ENCODE data around the gene RANBP1. TPM values are rescaled to one million over a fixed set of nuclear protein-coding genes. Genes with fewer than 3 reads are reported as not detected.

Gene RANBP1
- polyA plus RNA-seq, 2 of the 4 experiments (the other 2 are of a cell fraction): 239 to 338 TPM

DNA sequence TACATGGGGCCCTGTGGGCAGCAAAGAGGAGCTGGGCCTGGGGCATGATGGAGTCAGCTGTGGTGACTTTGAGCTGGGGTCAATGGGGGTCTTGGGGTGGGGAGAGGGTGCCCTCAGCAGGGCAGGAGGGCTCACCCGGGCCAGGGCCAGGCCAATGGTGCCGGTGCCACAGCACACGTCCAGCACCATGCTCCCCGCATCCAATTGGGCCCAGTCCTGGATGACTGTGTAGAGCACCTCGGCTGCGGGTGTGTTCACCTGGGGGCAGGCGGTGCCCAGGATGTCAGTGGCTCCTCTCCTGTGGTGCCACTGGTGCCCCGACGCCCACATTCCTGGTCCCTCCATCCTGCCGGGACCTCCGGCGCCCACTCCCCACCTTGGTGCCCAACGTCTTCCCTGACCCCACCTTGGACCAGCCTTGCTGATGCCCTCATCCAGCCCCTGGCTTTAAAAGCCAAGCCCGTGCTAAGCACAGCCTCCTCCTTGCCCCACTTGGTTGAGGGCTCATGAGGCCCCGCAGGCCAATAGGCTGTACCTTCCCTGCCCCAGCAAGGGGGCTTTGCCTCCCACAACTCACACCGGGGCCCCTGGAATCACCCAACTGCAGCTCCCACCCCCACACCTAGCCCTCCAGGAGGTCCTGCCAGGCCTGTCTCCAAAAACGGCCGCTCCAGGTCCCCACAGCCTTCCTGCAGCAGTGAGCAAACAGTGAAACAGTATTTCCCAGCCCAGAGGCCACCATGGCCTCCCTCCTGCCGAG is 2.2 kb upstream of the RANBP1 start:
- H3K4me3 ChIP-seq: no peak overlapping the region
- H3K4me2 ChIP-seq: no peak overlapping the region
- ChIA-PET POLR2A (no interaction called here), CTCF (interaction anchor here (1.3 kb wide), 1 partner anchor 125 kb away, joined by 3 read pairs; no protein-coding TSS in a partner anchor)
- H3K27ac ChIP-seq: no peak overlapping the region
- 94% methylated on average over 11 of the region's 19 CpGs for WGBS (ENCODE audit: missing lambda C conversion rate)
- H3K4me1 ChIP-seq: peaks cover 8% of the 10 kb centered on the region; the same call in 2 of the 3 replicates
- no peak for ATAC-seq
- H3K9me3 ChIP-seq: no peaks in the 10 kb centered on the region
- no peak for FAIRE-seq
- DNase-seq (ENCODE audit: low read depth in 1 of 2, low spot score in 1 of 2): no peak
- TF ChIP-seq HOXB13 (CRISPR knock-in tag; IDR thresholded peaks at IDR 0.05; ENCODE audit: low read depth) (no peak), ESRRA (IDR thresholded peaks at IDR 0.05; ENCODE audit: borderline replicate concordance, low read length) (no peak), HOXA7 (CRISPR knock-in tag; IDR thresholded peaks at IDR 0.05) (no peak), SMC3 (IDR thresholded peaks at IDR 0.05) (no peak), GATA3 (IDR thresholded peaks at IDR 0.05; ENCODE audit: borderline replicate concordance) (no peak), SREBF2 (IDR thresholded peaks at IDR 0.05) (no peak), HDAC2 (IDR thresholded peaks at IDR 0.05) (no peak), FOSB (CRISPR knock-in tag; IDR thresholded peaks at IDR 0.05) (no peak), ZFP36 (IDR thresholded peaks at IDR 0.05; ENCODE audit: borderline replicate concordance, partially characterized antibody) (no peak), KDM5A (IDR thresholded peaks at IDR 0.05) (no peak)
- TF ChIP-seq, protein P1, sequence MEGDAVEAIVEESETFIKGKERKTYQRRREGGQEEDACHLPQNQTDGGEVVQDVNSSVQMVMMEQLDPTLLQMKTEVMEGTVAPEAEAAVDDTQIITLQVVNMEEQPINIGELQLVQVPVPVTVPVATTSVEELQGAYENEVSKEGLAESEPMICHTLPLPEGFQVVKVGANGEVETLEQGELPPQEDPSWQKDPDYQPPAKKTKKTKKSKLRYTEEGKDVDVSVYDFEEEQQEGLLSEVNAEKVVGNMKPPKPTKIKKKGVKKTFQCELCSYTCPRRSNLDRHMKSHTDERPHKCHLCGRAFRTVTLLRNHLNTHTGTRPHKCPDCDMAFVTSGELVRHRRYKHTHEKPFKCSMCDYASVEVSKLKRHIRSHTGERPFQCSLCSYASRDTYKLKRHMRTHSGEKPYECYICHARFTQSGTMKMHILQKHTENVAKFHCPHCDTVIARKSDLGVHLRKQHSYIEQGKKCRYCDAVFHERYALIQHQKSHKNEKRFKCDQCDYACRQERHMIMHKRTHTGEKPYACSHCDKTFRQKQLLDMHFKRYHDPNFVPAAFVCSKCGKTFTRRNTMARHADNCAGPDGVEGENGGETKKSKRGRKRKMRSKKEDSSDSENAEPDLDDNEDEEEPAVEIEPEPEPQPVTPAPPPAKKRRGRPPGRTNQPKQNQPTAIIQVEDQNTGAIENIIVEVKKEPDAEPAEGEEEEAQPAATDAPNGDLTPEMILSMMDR (IDR thresholded peaks at IDR 0.05): no peak
- TF ChIP-seq, protein P2, sequence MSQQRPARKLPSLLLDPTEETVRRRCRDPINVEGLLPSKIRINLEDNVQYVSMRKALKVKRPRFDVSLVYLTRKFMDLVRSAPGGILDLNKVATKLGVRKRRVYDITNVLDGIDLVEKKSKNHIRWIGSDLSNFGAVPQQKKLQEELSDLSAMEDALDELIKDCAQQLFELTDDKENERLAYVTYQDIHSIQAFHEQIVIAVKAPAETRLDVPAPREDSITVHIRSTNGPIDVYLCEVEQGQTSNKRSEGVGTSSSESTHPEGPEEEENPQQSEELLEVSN (IDR thresholded peaks at IDR 0.05; ENCODE audit: borderline replicate concordance, low read depth): no peak
- TF ChIP-seq, protein P3, sequence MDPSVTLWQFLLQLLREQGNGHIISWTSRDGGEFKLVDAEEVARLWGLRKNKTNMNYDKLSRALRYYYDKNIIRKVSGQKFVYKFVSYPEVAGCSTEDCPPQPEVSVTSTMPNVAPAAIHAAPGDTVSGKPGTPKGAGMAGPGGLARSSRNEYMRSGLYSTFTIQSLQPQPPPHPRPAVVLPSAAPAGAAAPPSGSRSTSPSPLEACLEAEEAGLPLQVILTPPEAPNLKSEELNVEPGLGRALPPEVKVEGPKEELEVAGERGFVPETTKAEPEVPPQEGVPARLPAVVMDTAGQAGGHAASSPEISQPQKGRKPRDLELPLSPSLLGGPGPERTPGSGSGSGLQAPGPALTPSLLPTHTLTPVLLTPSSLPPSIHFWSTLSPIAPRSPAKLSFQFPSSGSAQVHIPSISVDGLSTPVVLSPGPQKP (IDR thresholded peaks at IDR 0.05; ENCODE audit: low read depth, low read length): no peak
- TF ChIP-seq, protein P4, sequence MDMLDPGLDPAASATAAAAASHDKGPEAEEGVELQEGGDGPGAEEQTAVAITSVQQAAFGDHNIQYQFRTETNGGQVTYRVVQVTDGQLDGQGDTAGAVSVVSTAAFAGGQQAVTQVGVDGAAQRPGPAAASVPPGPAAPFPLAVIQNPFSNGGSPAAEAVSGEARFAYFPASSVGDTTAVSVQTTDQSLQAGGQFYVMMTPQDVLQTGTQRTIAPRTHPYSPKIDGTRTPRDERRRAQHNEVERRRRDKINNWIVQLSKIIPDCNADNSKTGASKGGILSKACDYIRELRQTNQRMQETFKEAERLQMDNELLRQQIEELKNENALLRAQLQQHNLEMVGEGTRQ (IDR thresholded peaks at IDR 0.05): no peak
- TF ChIP-seq, protein P5, sequence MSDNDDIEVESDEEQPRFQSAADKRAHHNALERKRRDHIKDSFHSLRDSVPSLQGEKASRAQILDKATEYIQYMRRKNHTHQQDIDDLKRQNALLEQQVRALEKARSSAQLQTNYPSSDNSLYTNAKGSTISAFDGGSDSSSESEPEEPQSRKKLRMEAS (IDR thresholded peaks at IDR 0.05): no peak
- TF ChIP-seq, protein P6, sequence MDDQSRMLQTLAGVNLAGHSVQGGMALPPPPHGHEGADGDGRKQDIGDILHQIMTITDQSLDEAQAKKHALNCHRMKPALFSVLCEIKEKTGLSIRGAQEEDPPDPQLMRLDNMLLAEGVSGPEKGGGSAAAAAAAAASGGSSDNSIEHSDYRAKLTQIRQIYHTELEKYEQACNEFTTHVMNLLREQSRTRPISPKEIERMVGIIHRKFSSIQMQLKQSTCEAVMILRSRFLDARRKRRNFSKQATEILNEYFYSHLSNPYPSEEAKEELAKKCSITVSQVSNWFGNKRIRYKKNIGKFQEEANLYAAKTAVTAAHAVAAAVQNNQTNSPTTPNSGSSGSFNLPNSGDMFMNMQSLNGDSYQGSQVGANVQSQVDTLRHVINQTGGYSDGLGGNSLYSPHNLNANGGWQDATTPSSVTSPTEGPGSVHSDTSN (IDR thresholded peaks at IDR 0.05): no peak

DNA sequence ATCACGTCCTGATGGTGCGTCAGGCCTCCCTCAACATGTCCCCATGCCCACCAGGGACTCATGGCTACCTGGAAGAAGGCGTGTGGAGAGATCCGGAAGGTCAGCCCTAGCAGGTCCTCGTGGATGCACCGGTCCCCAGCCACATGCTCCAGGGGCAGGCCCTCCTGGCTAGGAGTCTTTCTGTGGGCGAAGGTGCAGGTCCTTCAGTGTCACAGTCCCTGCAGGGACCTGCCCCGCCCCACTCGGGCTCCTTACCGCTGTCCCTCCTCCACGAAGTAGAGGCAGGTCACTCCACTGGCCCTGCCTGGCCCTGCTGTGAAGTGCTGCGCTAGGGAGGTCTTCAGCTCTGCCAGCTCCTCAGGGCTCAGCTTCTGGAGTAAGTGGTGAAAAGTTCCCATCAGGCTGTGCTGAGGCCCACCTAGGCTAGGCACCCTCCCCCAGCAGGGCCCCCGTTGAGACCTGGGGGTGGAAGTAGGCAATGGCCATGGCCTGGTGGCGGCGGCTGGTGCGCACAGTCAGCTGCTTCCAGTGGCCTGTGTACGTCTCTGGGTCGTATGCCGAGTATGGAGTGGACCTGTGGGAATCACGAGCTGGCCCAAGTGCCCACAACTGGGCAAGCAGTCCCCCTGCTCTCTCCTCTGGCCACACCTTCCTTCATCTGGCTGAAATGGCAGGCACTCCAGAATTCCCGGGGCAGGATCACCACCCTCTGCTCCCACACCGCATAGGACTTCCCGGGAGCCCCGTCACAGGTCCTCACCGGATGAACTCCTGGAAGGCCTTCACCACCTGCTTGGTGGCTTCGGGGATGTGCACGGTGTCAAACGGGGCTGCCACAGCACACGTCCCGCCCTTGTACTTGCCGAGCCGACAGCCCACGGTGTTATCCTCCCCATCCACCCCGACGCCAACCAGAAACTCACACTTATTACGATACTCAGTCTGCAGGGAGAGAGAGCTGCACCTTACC is 1.1 kb upstream of the RANBP1 start:
- H3K4me2 ChIP-seq: no peak overlapping the region
- POLR2A ChIA-PET: no interaction called here

More for the DNA sequence above, 1.1 kb upstream of the RANBP1 start:
- no peak for ATAC-seq
- CTCF ChIA-PET: interaction anchor here (1.9 kb wide), 1 partner anchor 15 kb away, joined by 5 read pairs; no protein-coding TSS in a partner anchor
- no peak for FAIRE-seq
- no peaks in the 10 kb centered on the region for H3K9me3 ChIP-seq
- peaks cover 17% of the 10 kb centered on the region for H3K4me1 ChIP-seq
- TF ChIP-seq, protein P7, sequence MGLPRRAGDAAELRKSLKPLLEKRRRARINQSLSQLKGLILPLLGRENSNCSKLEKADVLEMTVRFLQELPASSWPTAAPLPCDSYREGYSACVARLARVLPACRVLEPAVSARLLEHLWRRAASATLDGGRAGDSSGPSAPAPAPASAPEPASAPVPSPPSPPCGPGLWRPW (IDR thresholded peaks at IDR 0.05): no peak
- TF ChIP-seq FOXS1 (CRISPR knock-in tag; IDR thresholded peaks at IDR 0.05) (no peak), EP300 (IDR thresholded peaks at IDR 0.05) (no peak), NPAS2 (CRISPR knock-in tag; IDR thresholded peaks at IDR 0.05; ENCODE audit: borderline replicate concordance) (no peak), KDM1A (IDR thresholded peaks at IDR 0.05; ENCODE audit: low read depth) (no peak)
- TF ChIP-seq, protein P6 (IDR thresholded peaks at IDR 0.05): no peak
- H3K4me3 ChIP-seq: no peak overlapping the region
- DNase-seq (ENCODE audit: low read depth in 1 of 2, low spot score in 1 of 2): no peak
- WGBS (ENCODE audit: missing lambda C conversion rate): 94% methylated on average over 27 of the region's 36 CpGs
- no peak overlapping the region for H3K27ac ChIP-seq
